Lung (tissue), 12 donors: ENCODE measurements around the gene MUC2. TPM values are rescaled to one million over a fixed set of nuclear protein-coding genes. Genes with fewer than 3 reads are reported as not detected.

Source experiments
- ATAC-seq: fragments of 200-7000 bp; cut with Tn5 transposase; one replicate; pipeline ENCODE4 v1.9.1; 2020; ENCODE audit warnings: moderate number of reproducible peaks; ENCODE audit not compliant: insufficient read depth, low FRiP score
- DNase-seq, 3 donors: peaks; one replicate each; pipeline ENCODE4 v3.0.0-alpha.2; 2013 to 2017
- H3K27ac ChIP-seq, 2 donors: one replicate each; pipeline ENCODE4 v1.5.1; 2013; ENCODE audit warnings: mild to moderate bottlenecking in 2 of 2, moderate library complexity in 2 of 2, control low read depth in 1 of 2, inconsistent platforms in 1 of 2, low read depth in 1 of 2, low read length in 1 of 2
- H3K27me3 ChIP-seq, 3 donors: one replicate each; pipeline ENCODE4 v1.5.1; 2013; ENCODE audit warnings: low read length in 2 of 3; ENCODE audit not compliant: control insufficient read depth in 3 of 3, insufficient read depth in 3 of 3
- H3K36me3 ChIP-seq, 4 donors: one replicate each; pipeline ENCODE4 v1.5.1; 2013; ENCODE audit warnings: low read length in 4 of 4, mild to moderate bottlenecking in 1 of 4, moderate library complexity in 1 of 4; ENCODE audit not compliant: control insufficient read depth in 4 of 4, insufficient read depth in 4 of 4
- H3K4me1 ChIP-seq, 5 donors: one replicate each; pipeline ENCODE4 v1.5.1; 2013; ENCODE audit warnings: low read length in 5 of 5, mild to moderate bottlenecking in 2 of 5, moderate library complexity in 1 of 5; ENCODE audit not compliant: control insufficient read depth in 5 of 5, insufficient read depth in 5 of 5
- H3K4me3 ChIP-seq: one replicate; pipeline ENCODE4 v1.5.1; 2013; ENCODE audit warnings: mild to moderate bottlenecking, control low read depth, moderate library complexity
- H3K9ac ChIP-seq, 2 donors: one replicate each; pipeline ENCODE4 v1.5.1; 2013; ENCODE audit warnings: low read length in 2 of 2, control low read depth in 1 of 2; ENCODE audit not compliant: insufficient read depth in 1 of 2
- H3K9me3 ChIP-seq, 4 donors: one replicate each; pipeline ENCODE4 v1.5.1; 2013; ENCODE audit warnings: low read length in 3 of 4, mild to moderate bottlenecking in 1 of 4, moderate library complexity in 1 of 4; ENCODE audit not compliant: control insufficient read depth in 4 of 4, insufficient read depth in 3 of 4
- CTCF ChIP-seq: IDR thresholded peaks from 2 replicates; pipeline ENCODE4 v1.5.1; 2012; ENCODE audit warnings: mild to moderate bottlenecking; ENCODE audit errors: control extremely low read depth, extremely low read depth
- whole genome bisulfite sequencing, 2 donors: extraction: QIAGEN DNeasy Blood & Tissue Kit; methylation state at CpG; one replicate each; pipeline ENCODE4 v1.1.7; 2013; 5-methylcytosine and 5-hydroxymethylcytosine counted together
- polyA plus RNA-seq, 2 donors: library from polyadenylated mRNA; stranded (reverse); fragments of 200-250 nt; gene quantifications; one replicate each; pipeline ENCODE4 v1.2.1, GENCODE V29; 2013
- total RNA-seq, 2 donors: library from RNA; depleted of rRNA in 1 of 2; stranded (reverse); fragments of >200 nt in 1 of 2; gene quantifications; one replicate each; pipeline ENCODE4 v1.2.1, GENCODE V29; 2014 to 2021
- donor health status: control.
- donor health status: control.
- donor health status: Bipolar disorder and iron deficiency.
- donor health status: healthy.
- donor health status: DM: yes; HTN: yes; CAD: no.

The MUC2 gene
- total and polyA plus RNA-seq, 4 donors, result 0.03 to 0.43 (median 0.30) TPM

- TF ChIP-seq CTCF, result no peak
- no peak overlapping the region for H3K4me3 ChIP-seq
- no peak overlapping the region for H3K9ac ChIP-seq
- ATAC-seq, result no peak
- H3K27me3 ChIP-seq, result no peaks in the 10 kb centered on the region
- no peak overlapping the region for H3K27ac ChIP-seq
- H3K9me3 ChIP-seq, result peaks cover 0 to 2% (median 0%) of the 10 kb centered on the region in 4 donors
- H3K4me1 ChIP-seq, result no peaks in the 10 kb centered on the region
- no peak for DNase-seq
- 70 to 75% methylated on average over 17 of the region's 17 CpGs for WGBS, 2 donors
- no peaks in the 10 kb centered on the region for H3K36me3 ChIP-seq
These were observed 17.5 kb downstream of the MUC2 start for GRCh38 chr11:1092145-1092670.

- Histone ChIP-seq H3K36me3 (no peaks in the 10 kb centered on the region), H3K9ac (no peak overlapping the region), H3K27ac (no peak overlapping the region), H3K9me3 (peaks cover 0 to 2% (median 0%) of the 10 kb centered on the region in 4 donors), H3K4me1 (no peaks in the 10 kb centered on the region), H3K27me3 (no peaks in the 10 kb centered on the region), H3K4me3 (no peak overlapping the region)
- DNase-seq (no peak), ATAC-seq (no peak)
- 80 to 83% methylated on average over 7 of the region's 7 CpGs for WGBS, 2 donors
- TF ChIP-seq CTCF, result no peak
These were observed 18.2 kb downstream of the MUC2 start for GRCh38 chr11:1092919-1093318.

GRCh38 chr11:1099519-1100355 is 25.1 kb downstream of the MUC2 start:
- DNase-seq (no peak), ATAC-seq (no peak)
- Histone ChIP-seq H3K9me3 (no peaks in the 10 kb centered on the region), H3K9ac (no peak overlapping the region), H3K27me3 (no peaks in the 10 kb centered on the region), H3K27ac (no peak overlapping the region), H3K4me3 (no peak overlapping the region), H3K36me3 (no peaks in the 10 kb centered on the region), H3K4me1 (no peaks in the 10 kb centered on the region)
- no peak for TF ChIP-seq CTCF
- 93 to 94% methylated on average over 31 to 32 of the region's 32 CpGs for WGBS, 2 donors
